LHCN-M2 (cell line): Measurements from ENCODE around the gene TSPAN32. TPM values are rescaled to one million over a fixed set of nuclear protein-coding genes. Genes with fewer than 3 reads are reported as not detected.

ENCODE experiments used
- DNase-seq: peaks from one replicate; pipeline ENCODE4 v3.0.0-alpha.2; 2012; ENCODE audit warnings: low read depth
- total RNA-seq: library from RNA; depleted of rRNA; stranded (reverse); fragments of >200 nt; gene quantifications from 2 replicates; pipeline ENCODE4 v1.2.3, GENCODE V29; 2014

The TSPAN32 gene
- total RNA-seq, 1 experiment from 2014 or later: not detected

DNA sequence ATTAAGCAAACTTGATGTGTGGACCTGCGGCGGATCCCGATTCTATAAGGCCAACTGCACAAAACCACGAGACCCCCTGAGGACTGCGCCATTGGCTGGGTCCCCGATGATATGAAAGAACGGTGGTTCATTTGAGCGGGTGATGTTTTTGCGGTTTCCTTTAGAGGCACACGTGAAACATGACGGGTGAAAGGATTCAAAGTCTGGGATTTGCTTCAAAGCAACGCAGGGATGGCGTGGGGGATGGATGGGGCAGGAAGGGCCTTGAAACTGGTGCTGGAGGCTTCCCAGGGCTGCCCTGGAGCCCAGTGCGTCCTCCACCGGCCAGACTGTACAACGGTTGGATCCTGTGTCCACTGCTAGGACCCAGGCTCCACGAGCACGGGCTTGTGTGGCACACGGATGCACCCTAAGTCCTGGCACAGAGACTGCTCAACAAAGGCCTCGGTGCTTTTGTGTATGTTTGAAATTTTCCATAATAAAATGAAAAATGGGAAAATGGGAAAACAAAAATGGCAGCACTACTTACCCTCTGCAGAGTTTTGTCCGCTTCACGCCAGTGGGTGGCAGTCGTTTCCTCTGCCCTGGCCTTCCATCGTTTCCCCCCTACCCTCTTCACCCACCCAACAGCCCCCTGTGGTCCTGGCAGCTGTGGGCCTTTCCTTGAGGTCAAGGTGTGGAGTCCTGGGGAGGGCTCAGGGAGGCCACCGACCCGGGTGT lies 35.1 kb upstream of the TSPAN32 start:
- DNase-seq: no peak

DNA sequence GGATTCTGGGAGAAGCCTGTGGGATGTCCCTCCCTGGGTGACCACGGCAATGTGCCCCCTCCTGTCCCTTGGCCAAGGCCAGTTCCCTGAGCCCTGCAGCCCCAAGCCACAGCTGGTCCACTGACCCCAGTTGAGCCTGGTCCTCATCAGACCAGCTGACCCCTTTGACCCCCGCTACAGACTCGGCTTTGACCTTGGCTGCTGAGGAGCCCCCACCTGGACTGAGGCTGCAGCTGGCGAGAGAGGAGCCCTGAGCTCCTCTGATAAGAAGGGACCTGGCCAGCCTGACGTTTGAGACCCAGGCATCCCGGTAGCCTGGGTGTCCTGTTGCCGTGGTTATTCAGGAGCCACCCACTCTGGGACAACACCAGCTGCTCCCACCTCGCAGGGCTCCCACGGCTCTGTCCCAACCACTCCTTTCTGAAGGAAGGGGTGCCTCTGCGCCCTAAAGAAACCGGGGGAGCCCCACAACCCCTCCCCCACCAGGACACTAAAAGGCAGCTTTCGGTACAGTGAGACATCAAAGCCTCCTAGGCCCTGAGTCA lies 34.4 kb upstream of the TSPAN32 start:
- no peak for DNase-seq

DNA sequence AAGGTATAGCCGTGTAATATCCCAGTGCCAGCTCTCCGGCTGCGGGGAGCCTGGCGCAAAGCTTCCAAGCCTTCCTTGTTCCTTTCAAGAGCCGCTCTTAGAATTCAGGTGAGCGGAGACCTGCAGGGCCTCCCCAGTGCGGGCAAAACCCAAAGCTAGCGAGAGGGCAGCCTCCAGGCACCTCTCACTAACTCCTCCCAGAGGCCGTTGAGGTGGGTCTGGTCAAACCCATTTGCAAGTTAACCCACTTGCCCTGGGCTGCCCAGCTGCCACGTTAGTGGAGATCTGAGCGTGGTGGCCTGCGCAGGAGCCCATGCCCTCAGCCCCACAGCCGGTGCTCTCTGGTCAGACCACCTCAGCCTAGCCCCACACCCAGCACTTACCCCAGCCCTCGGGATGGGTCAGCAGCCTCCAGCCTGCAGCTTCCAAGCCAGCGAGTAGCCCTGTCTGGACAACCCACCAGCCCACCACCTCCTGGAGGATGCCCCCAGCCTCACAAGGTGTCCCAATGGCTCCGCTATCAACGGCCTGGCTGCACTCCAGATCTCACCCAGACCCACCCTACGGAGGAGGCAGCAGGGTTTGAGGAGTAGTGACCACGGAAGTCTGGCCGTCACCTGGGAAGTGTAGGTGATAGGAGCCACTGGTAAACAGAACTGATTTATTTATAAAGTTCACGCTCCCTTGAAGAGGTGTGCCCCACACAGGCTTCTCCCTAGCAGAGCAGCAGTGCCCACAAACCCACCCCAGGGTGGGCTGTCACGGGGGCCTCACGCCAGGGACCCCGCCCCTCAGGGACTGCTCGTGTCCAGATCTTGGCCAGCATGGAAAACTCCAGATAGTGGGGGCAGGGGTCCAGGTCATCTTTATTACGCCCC lies 33.7 kb upstream of the TSPAN32 start:
- DNase-seq: no peak

DNA sequence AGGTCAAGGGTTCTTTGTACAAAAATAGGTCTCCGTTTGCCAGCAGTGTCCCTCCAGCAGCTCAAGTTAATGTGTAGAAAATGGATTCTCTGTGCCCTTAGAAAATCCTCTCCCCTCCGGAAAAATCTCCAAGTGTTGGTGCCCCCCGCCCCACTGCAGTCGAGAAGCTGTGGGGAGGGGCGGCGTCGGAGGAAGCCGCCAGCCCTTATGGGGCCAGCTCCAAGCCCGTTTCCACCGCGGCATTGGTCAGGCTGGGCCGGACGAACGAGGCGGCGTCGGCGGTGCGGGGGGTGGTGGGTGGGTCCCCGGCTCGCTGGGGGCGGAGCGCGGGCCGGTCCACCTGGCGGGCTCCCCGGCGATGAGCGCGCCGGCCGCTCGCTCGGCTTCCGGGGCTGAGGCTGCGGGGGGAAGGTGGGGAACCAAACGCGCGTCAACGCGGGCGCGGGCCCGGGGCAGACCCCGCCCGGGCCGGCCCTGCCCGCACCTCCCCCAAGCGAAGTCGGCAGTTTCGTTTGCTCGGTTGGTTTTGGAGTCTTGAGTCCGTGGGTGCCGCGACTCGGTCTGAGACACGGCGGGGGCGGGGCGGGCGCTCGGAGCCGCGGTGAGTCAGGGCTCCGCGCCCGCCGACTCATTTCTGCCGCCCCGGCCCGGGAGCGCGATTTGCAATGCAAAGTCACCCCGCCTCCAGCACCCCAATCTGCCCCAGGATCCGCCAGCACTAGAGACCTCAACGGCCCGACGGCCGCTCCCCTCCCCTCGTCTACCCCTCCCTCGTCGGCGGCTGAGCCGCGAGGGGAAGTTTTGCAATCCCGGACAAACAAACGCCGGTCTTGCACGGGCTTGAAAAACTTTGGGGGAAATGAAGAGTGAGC lies 32.8 kb upstream of the TSPAN32 start:
- no peak for DNase-seq

DNA sequence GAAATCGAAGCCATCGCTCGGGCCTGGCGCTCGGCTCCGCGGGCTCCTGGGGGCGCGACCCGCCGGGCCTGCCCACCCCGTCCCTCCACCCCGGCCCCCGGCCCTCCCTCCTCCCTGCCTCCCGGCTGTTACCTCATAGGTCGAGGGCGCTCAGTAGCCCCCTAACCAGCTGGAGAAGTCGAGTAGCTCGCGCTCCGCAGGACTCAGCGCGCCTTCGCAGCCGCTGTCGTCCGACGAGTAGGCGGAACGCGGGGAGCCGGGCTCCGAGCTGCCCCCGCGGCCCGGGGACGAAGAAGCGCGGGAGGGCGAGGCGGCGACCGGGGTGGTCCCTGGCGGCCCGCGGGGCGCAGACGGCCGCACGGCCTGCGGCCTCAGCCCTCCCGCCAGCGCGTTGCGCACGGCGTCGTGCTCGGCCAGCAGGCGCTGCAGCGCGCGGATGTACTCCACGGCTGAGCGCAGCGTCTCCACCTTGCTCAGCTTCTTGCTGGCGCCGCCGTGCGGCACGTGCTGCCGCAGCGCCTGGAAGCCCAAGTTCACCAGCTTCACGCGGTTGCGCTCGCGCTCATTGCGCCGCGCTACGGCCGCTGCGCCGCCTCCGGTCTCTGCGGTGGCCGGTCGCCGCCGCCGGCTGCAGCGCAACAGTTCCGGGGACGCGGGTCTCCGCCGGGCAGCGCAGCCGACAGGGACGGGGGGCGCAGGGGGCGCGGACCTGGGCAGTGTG lies 32.1 kb upstream of the TSPAN32 start:
- DNase-seq: peak; percentile 13

DNA sequence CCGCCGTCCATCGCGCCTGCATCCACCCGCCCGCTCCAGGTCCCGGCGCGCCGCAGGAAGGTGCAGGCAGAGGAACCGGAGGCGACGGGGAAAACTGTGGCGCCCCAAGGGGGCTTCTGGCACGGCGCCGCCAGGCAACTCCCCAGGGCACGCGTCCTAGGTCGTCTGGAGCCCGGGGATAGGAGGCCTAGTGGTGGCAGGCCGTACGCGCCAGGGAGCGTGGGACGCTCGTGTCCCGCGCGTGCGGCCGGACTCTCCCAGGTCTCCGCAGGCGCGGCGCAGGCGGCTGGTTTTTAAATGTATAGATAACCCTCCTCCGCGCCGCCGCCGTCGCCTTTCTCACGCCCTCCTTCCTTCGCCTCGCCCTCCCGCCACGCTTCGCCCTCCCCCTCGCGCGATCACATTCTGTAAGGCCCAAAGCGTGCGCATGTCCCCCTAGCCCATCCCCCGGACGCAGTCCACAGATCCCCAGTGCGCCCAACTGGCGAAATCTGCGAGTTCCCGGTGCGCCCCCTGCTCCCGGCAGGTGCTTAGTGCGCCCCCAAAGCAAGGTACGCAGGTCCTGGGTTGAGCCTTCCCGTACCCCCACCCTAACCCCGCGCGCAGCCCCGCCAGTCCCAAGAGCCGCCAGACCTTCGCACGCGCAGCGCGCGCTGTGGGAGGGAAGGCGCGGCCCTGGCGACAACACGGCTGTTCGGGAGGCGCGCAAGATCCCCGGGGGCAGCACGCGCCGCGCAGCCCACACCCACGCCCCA lies 31.3 kb upstream of the TSPAN32 start, which contains the start of gene ASCL2:
Gene ASCL2, minus strand, starts transcription at position 267 of the 755 bp plus-strand sequence. Its CDS starts 256 bp downstream, at position 11.
- no peak for DNase-seq

DNA sequence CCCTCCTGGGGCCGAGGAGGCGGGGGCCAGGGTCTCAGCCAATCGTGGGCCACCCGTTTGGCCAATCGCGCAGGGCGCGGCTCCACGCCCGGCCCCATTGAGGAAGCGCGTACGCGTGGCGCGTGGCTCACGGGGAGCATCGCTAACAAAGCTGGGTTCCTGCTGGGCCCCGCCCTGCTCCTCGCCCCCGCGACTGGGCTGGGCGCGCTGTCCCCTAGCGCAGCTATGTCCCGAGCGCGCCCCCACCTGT lies 30.8 kb upstream of the TSPAN32 start:
- no peak for DNase-seq

DNA sequence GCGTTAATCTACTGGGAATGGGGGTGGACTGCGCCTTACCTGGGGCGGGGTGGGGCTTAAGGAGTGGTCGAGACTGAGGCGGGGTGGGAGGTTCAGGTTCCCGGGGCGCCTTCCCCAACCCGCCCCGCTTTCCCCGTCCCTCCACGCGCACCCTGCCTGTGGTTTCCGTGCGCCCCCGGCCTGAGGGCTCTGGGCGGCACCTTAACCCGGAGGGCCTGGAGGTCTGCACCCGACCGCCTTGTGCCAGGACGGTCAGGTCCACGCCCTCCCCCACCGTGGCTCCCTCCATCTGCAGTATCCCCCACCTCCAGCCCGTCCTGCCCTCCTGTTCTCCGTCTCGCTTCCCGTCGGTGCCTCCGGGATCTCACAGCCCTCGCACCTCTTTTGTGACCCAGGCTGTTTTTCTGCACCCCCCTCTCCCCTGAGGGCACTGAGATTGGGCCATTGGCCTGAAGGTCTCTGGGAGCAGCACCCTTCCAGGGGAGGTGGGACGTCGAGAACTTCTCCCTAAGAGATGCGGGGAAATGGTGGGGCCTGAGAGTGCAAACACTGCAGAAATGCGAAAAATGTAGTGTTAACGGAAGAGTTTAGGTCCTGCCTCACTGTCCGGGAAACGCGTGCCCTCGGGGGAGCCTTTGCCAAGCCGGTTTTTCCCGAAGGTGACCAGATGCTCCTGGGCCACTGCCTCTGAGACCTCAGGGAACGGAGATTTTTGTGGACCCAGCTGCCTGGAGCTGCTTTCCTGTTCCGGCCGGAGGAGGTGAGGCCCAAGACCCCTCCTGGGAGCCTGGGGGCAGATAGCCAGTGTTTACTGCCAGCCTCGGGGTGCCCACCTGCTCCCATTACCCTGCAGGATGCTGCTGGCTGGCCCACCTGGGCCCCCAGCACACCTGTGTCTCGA lies 30.2 kb upstream of the TSPAN32 start:
- DNase-seq: no peak

DNA sequence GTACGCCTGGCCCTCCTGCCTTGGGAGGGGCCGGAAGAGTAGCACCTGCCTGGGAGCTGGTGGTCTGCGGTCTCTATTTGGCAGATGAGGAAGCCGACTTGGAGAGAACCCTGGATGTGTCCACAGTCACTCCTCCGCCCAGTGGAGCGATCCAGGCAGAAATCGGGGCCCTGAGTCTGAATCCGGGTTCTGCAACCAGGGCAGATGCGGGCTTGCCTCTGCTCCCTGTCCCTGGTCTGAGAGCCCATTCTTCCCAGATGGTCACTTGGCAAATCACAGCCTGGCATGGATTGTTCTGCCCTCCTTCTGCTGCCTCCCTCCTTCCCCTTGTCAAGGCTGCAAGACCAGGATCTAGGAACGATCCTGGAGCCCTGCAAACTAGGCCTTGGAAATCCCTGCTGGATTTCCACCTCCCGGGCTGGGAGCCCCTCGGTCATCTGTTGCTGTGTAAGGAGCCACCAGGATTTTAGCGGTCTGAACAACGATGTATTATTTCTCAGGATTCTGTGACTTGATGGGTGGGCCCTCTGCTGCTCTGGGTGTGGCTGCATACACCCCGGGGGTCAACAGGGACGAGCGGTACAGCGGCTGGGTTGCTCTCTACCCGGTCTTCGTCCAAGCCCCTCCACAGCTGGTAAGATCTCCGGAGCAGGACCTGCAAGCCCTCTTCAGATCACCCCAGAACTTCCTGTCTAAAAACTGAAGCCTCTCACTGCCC lies 29.4 kb upstream of the TSPAN32 start:
- DNase-seq: no peak

DNA sequence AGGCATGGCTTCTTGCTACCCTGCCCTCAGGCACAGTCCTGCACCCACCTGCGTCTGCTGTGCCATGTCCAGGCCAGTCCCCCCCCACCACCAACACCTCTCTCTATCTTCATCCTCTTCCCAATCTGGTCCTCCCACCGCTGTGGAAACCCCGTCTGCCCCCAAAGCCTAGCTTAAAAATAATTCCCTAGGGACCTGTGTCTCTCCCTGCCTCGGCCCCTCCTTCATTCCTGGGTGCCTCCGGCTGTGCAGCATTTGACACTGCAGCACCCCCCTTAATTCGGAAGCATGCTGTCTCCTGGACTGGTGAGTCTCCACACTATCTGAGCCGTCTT lies 28.9 kb upstream of the TSPAN32 start:
- no peak for DNase-seq

DNA sequence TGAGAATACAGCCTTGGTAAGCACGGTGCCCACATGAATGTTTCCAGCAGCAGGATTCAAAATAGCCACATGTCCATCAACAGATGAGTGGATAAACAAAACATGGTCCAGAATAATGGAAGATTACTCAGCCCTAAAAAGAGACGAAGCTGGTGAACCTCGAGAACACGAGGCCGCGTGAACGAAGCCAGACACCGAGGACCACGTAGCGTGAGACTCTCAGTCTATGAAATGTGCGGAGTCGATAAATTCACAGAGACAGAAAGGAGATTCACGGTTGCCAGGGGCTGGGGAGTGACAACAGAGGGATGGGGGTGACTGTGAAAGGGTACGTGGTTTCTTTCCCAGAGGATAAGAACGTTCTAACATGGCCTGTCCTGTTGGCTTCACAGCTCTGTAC lies 28.5 kb upstream of the TSPAN32 start:
- DNase-seq: no peak

DNA sequence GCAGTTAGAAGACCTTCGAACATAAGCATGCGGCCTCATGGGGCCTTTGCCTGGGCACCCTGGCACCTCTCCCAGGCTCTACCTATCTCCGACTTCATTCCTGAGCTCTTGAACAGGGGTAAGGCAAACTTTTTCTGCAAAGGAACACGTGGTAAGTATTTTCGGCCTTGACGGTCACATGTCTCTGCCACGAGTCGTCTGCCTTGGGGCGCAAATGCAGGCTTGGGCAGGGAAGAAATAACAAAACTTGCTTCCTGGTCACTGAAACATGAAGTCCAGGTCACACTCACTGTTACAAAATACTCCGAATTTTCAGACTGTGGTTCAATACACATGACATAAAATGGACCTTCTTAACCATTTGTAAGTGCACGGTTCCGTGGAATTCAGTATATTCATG lies 28.0 kb upstream of the TSPAN32 start:
- no peak for DNase-seq

DNA sequence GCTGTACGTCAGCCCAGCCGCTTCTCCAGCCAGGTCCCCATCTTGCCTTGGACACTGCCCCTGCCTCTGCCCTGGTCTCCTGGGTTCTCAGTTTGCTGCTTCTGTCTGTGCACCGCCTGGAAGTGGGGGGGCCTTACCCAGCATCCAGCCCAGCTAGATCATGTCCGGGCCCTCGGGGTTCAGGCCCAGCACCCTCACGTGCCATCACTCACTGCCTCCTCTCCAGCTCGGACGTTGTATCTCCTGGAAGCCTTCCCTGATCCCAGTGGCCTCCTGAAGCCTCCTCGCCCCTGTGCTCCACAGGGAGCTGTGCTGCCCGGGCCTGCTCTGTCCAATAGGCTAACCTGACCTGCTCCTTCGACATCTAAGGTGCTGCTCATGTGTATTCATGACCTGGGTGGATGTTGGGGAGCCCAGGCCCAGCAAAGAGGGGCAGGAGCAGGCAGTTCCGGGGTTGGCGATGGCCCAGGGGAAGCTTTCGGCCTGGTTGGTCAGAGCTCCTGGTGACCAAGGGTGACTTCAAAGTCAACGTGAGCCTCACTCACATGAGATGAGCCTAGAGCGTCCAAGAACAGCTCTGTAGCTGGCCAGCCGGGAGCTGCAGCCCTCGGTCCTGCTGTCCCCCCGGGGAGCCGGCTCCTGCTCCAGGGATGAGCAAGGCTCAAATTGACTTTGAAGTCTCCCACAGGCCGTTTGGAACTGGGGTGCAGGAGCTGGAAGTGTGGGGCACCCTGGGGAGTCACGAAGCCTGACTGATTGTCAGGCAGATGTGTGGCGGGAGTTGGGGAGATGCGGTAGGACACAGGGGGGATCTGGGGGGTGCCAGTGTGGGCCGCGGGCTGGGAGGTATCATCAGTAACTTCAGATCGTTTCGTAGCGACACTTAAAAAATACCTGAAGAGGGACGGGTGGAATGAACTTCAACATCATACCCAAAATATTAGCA lies 26.2 kb upstream of the TSPAN32 start:
- no peak for DNase-seq

DNA sequence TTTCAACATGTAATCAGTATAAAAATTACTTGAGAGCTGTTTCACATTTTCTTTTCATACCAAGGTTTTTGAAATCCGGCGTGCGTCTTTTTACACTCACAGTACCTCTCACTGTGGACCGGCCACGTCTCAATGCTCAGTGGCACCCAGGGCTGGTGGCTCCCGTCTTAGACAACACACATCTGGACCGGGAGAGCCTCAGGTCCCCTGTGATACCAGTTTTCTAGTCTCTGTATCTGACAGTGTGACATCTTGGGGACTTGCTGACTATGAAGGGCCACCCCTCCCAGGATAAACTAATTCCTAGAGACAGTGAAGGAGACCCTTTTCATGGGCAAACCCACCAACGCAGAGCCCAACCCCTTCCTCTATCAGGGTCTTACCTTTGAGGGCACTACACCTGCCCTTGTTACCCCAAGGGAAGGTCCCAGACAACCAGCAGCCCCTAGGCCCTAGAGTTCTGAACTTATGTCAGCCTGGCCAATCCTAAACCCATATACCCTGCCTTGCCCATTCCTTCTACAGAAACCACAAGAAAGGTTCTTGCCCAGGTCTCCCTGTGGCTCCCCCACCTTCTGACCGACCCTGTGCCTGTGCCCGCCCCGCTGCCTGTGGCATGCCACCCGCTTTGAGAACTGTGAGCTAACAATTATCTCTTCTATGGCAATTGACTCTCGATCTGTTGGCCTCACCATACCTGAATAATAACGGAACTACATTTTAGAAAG lies 25.4 kb upstream of the TSPAN32 start:
- no peak for DNase-seq

DNA sequence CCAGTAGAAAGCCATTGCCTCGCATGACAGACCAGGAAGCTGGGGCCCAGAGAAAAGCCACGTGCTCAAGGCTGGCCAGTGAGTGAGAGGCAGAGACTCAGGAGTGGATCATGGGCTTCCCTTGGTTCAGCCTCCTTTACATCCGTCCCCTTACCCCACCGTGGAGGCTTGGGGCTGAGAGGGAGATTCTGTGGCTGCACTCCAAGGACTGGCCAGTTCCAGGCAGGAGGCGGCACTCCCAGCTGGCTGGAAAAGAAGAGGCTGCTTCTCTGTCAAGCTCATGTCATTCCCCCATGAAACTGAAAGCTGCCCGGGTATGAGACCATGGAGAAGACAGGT lies 24.8 kb upstream of the TSPAN32 start:
- no peak for DNase-seq

DNA sequence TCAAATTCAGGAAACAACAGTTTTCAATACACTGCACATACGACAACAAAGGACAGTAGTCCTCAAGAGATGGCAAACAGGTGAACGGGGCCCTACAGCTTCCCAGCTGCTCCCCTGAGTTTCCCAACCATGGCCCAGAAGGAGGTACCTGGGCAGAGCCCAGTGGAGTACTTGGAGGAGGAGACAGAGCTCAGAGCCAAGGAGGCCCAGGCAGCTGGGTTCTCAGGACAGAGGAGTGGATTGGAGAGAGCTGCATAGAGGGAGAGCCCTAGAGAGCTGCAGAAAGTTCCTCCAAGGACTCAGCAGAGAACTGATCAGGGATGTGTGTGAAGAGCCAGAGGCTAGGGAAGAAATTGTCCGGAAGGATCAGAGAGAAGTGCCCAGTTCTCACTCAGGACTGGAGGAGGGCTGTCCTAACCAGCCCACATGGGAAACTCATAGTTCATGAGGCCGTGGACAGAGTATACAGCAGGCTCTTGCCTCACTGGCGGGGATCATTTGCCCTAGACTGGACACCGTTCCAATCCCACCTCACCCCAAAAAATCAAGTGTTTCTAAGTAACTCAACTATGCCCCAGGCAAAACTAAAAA lies 23.8 kb upstream of the TSPAN32 start:
- DNase-seq: no peak

DNA sequence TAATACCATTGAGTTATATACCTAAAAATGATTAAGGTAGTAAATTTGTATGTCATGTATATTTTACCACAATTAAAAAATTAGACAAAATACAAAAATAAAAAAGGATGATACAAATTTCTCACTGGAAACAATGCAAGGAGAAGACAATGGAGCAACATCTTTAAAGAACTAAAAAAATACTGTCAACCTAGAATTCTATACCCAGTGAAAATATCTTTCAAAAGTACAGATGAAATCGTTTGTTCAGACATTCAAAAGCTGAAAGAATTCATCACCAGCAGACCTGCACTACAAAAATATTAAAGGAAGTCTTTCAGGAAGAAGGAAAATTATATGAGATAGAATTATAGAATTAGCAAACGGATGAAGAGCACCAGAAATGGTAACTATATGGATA lies 21.6 kb upstream of the TSPAN32 start:
- no peak for DNase-seq
